Measurements from ENCODE around the gene HOXC9.
A peak's percentile ranks its signal among the peaks of the same experiment; 100 is the strongest.

The HOXC9 gene

GRCh38 chr12:54005853-54006558, 6.0 kb downstream of the HOXC9 start:
- TF ChIP-seq, protein P1, sequence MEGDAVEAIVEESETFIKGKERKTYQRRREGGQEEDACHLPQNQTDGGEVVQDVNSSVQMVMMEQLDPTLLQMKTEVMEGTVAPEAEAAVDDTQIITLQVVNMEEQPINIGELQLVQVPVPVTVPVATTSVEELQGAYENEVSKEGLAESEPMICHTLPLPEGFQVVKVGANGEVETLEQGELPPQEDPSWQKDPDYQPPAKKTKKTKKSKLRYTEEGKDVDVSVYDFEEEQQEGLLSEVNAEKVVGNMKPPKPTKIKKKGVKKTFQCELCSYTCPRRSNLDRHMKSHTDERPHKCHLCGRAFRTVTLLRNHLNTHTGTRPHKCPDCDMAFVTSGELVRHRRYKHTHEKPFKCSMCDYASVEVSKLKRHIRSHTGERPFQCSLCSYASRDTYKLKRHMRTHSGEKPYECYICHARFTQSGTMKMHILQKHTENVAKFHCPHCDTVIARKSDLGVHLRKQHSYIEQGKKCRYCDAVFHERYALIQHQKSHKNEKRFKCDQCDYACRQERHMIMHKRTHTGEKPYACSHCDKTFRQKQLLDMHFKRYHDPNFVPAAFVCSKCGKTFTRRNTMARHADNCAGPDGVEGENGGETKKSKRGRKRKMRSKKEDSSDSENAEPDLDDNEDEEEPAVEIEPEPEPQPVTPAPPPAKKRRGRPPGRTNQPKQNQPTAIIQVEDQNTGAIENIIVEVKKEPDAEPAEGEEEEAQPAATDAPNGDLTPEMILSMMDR (IDR thresholded peaks at IDR 0.05; ENCODE audit: insufficient read depth, low read length), result peak; percentile 69
- peak; percentile 39; the same call in 1 of the 2 replicates for TF ChIP-seq SPI1 (IDR thresholded peaks at IDR 0.05; ENCODE audit: borderline replicate concordance, low read depth)
- TF ChIP-seq POLR2AphosphoS5 (IDR thresholded peaks at IDR 0.05; ENCODE audit: low read depth), result no peak
- Histone ChIP-seq H3K4me3 (replicated peaks; ENCODE audit: insufficient read depth, low read length) (peak overlapping the region; percentile 5; the same call in 1 of the 2 replicates), H3K27me3 (ENCODE audit: insufficient read depth, poor library complexity, severe bottlenecking) (peaks cover 87% of the 10 kb centered on the region), H3K27ac (replicated peaks) (no peak overlapping the region)
- peak; percentile 61 to 82 for DNase-seq (ENCODE audit: low read depth in 1 of 2, low spot score in 1 of 2)

DNA sequence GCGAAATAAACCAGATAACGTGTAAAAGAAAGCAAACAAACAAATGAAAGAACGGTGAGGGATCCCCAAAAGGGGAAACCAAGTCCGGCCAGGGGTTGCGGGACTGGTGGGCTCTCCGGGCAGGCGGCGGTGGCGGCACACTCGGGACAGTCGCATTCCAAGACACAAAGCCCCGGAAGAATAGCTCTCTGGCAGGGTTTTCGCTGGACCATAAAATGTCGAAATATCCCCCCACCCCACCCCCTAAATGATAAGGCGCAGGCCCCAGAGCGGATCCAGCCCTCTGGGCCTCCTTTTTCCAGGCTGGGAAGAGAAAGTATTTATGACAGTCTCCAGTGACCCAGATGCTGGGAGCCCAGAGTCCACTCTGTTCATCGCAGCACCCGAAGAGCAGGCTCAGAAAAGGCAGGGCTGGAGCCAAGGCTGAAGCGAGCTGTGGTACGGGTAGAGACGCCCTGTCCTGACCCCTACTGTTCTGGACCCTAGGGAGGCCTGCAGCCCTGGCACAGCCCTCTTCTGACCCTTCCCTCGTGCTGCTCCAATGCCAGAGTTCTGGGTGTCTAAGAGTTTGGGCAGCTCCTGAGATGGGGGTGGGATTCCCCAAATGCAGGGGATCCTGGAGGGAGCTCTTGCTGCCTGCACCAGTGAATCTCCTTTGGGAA, 6.7 kb downstream of the HOXC9 start:
- Histone ChIP-seq H3K27me3 (ENCODE audit: insufficient read depth, poor library complexity, severe bottlenecking) (peaks cover 87% of the 10 kb centered on the region), H3K27ac (replicated peaks) (no peak overlapping the region), H3K4me3 (replicated peaks; ENCODE audit: insufficient read depth, low read length) (peak overlapping the region; percentile 5; the same call in 1 of the 2 replicates)
- DNase-seq (ENCODE audit: low read depth in 1 of 2, low spot score in 1 of 2), result no peak
- TF ChIP-seq SPI1 (IDR thresholded peaks at IDR 0.05; ENCODE audit: borderline replicate concordance, low read depth), result no peak
- TF ChIP-seq GABPA (IDR thresholded peaks at IDR 0.05; ENCODE audit: low read depth), result no peak
- TF ChIP-seq POLR2AphosphoS5 (IDR thresholded peaks at IDR 0.05; ENCODE audit: low read depth), result no peak
- TF ChIP-seq, protein P1 (IDR thresholded peaks at IDR 0.05; ENCODE audit: insufficient read depth, low read length), result no peak
- TF ChIP-seq REST (IDR thresholded peaks at IDR 0.05; ENCODE audit: insufficient replicate concordance, low read depth), result no peak

GRCh38 chr12:54007538-54008259, 7.7 kb downstream of the HOXC9 start:
- peaks cover 82% of the 10 kb centered on the region for H3K27me3 ChIP-seq (ENCODE audit: insufficient read depth, poor library complexity, severe bottlenecking)
- no peak overlapping the region for H3K4me3 ChIP-seq (replicated peaks; ENCODE audit: insufficient read depth, low read length)
- DNase-seq (ENCODE audit: low read depth in 1 of 2, low spot score in 1 of 2), result no peak
- no peak overlapping the region for H3K27ac ChIP-seq (replicated peaks)
- no peak for TF ChIP-seq POLR2AphosphoS5 (IDR thresholded peaks at IDR 0.05; ENCODE audit: low read depth)
- TF ChIP-seq GABPA (IDR thresholded peaks at IDR 0.05; ENCODE audit: low read depth), result no peak
- TF ChIP-seq SPI1 (IDR thresholded peaks at IDR 0.05; ENCODE audit: borderline replicate concordance, low read depth), result no peak
- TF ChIP-seq, protein P1 (IDR thresholded peaks at IDR 0.05; ENCODE audit: insufficient read depth, low read length), result no peak
- no peak for TF ChIP-seq REST (IDR thresholded peaks at IDR 0.05; ENCODE audit: insufficient replicate concordance, low read depth)
